ENCODE measurements around the gene RAPGEF5. TPM values are rescaled to one million over a fixed set of nuclear protein-coding genes. Genes with fewer than 3 reads are reported as not detected.

The RAPGEF5 gene
- total RNA-seq, 1 donor from 2014 or later: 9.9 TPM

GRCh38 chr7:22301790-22302189 is 55.2 kb downstream of the RAPGEF5 start:
- Mint-ChIP-seq H3K36me3 (ENCODE audit: insufficient read depth) (peaks cover 16% of the 10 kb centered on the region), H3K27ac (no peak overlapping the region), H3K4me3 (ENCODE audit: low read depth) (no peak overlapping the region), H3K4me1 (ENCODE audit: low read depth) (peaks cover 19% of the 10 kb centered on the region), H3K27me3 (no peaks in the 10 kb centered on the region), H3K9me3 (ENCODE audit: low read depth) (peaks cover 15% of the 10 kb centered on the region)
- no peak for TF ChIP-seq CTCF (IDR thresholded peaks at IDR 0.05; ENCODE audit: unreplicated experiment)
- no peak for DNase-seq (ENCODE audit: low spot score, unreplicated experiment)

DNA sequence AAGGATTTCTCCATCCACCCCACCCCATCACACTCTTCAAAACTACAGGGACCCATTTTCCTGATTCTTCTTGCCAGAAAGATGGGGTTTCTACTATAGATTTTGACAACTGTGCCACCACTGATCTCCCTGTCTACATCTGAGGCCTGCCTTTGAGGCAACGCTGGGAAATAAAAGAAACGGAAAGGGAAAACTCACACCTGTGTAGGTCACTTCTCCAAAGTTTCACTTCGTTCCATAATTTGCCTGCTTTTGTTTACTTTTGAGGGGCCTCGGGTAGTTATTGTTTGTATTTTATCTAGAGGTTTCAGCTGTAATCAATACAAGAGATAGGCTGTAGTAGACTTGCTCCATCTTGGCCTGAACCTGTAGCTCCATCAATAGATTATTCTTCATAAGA is 56.1 kb downstream of the RAPGEF5 start:
- peaks cover 8% of the 10 kb centered on the region for H3K36me3 Mint-ChIP-seq (ENCODE audit: insufficient read depth)
- peaks cover 21% of the 10 kb centered on the region for H3K4me1 Mint-ChIP-seq (ENCODE audit: low read depth)
- no peak for TF ChIP-seq CTCF (IDR thresholded peaks at IDR 0.05; ENCODE audit: unreplicated experiment)

GRCh38 chr7:22296916-22297315 is 60.0 kb downstream of the RAPGEF5 start:
- Mint-ChIP-seq H3K9me3 (ENCODE audit: low read depth) (peaks cover 9% of the 10 kb centered on the region), H3K27me3 (peaks cover 3% of the 10 kb centered on the region), H3K4me3 (ENCODE audit: low read depth) (no peak overlapping the region), H3K4me1 (ENCODE audit: low read depth) (peaks cover 18% of the 10 kb centered on the region), H3K36me3 (ENCODE audit: insufficient read depth) (peaks cover 7% of the 10 kb centered on the region), H3K27ac (no peak overlapping the region)
- TF ChIP-seq CTCF (IDR thresholded peaks at IDR 0.05; ENCODE audit: unreplicated experiment): no peak
- DNase-seq (ENCODE audit: low spot score, unreplicated experiment): no peak

More for the DNA sequence above, 56.1 kb downstream of the RAPGEF5 start:
- H3K27me3 Mint-ChIP-seq: no peaks in the 10 kb centered on the region
- H3K9me3 Mint-ChIP-seq (ENCODE audit: low read depth): peaks cover 9% of the 10 kb centered on the region
- no peak overlapping the region for H3K4me3 Mint-ChIP-seq (ENCODE audit: low read depth)
- peak overlapping the region; percentile 71 for H3K27ac Mint-ChIP-seq
- no peak for DNase-seq (ENCODE audit: low spot score, unreplicated experiment)

DNA sequence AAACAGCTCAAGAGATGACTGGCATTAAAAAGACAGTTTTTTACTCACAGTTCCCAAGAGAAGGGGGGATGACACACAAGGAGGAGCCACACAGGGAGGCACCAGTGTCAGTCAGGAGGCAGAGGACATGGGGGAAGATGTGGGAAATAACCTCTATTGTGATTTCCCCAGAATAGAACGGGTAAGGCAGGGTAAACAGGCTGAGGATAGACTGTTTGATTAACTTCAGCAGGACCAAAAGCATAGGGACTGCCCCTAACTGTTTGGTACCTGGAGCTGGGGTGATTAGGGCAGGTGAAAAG is 60.7 kb downstream of the RAPGEF5 start:
- no peak overlapping the region for H3K27ac Mint-ChIP-seq

GRCh38 chr7:22295402-22296264 is 61.3 kb downstream of the RAPGEF5 start:
- H3K27ac Mint-ChIP-seq: peak overlapping the region; percentile 2
- DNase-seq (ENCODE audit: low spot score, unreplicated experiment): no peak
- H3K36me3 Mint-ChIP-seq (ENCODE audit: insufficient read depth): peaks cover 7% of the 10 kb centered on the region
- no peak overlapping the region for H3K4me3 Mint-ChIP-seq (ENCODE audit: low read depth)
- TF ChIP-seq CTCF (IDR thresholded peaks at IDR 0.05; ENCODE audit: unreplicated experiment): peak; percentile 22
- peaks cover 10% of the 10 kb centered on the region for H3K4me1 Mint-ChIP-seq (ENCODE audit: low read depth)
- H3K9me3 Mint-ChIP-seq (ENCODE audit: low read depth): peaks cover 9% of the 10 kb centered on the region
- H3K27me3 Mint-ChIP-seq: peaks cover 3% of the 10 kb centered on the region

More for the DNA sequence above, 60.7 kb downstream of the RAPGEF5 start:
- Mint-ChIP-seq H3K4me1 (ENCODE audit: low read depth) (peaks cover 16% of the 10 kb centered on the region), H3K4me3 (ENCODE audit: low read depth) (no peak overlapping the region), H3K36me3 (ENCODE audit: insufficient read depth) (peaks cover 7% of the 10 kb centered on the region), H3K9me3 (ENCODE audit: low read depth) (peaks cover 9% of the 10 kb centered on the region), H3K27me3 (peaks cover 3% of the 10 kb centered on the region)
- DNase-seq (ENCODE audit: low spot score, unreplicated experiment): no peak
- TF ChIP-seq CTCF (IDR thresholded peaks at IDR 0.05; ENCODE audit: unreplicated experiment): no peak

Measured in progenitor cell of endocrine pancreas (in vitro differentiated cells).